Activated CD4-positive, alpha-beta T cell treated with anti-CD3 and anti-CD28 coated beads, Interleukin-2, amount 50 U/mL, for 16 hours (primary cell): ENCODE measurements around the gene DPF3.
A peak's percentile ranks its signal among the peaks of the same experiment; 100 is the strongest.

Experiments
- DNase-seq: peaks from one replicate; pipeline ENCODE4 v3.0.0-alpha.2; 2020

DPF3 gene

DNA sequence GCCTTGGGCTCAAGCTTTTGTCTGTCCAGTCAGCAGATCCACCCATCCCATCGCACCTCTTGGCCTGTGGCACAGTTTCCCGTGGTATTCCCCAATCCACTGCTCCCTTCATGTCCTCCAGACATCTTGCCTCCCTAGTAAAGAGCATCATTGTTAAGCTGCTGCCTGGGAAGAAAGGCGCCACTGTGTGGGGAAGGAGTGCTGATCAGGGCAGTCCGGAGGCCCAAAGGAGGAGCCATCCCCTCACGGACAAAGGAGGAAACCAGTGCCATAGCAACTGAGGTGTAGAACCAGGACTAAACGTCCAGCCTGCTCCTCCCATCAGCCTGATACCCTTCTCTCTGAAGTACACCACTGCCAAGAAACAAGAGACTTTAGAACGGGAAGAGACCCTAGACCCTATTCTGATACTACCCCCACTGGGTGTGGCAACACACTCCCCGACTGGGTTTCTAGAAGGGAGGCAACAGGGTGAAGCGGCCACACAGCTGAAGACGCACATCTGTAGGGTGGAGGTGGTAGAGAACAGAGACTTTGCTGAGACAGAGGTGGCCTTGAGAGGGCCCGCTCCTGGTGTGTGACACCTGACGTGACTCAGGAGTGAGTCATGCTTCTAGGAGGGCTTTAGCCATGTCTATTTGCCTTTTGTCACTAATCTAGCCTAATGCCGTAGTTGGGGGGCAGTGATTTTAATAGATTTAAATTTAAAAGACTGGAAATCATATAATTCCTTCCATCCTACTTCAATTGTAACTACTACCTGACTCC lies 185.0 kb downstream of the DPF3 start:
- no peak for DNase-seq

GRCh38 chr14:72708222-72708621 lies 185.7 kb downstream of the DPF3 start:
- DNase-seq = no peak

- DNase-seq = peak; percentile 58
Observed at GRCh38 chr14:72706485-72706884, 187.4 kb downstream of the DPF3 start.

- no peak for DNase-seq
Observed at GRCh38 chr14:72704502-72704901, 189.4 kb downstream of the DPF3 start.

- no peak for DNase-seq
Observed at GRCh38 chr14:72701605-72702004, 192.3 kb downstream of the DPF3 start.

DNA sequence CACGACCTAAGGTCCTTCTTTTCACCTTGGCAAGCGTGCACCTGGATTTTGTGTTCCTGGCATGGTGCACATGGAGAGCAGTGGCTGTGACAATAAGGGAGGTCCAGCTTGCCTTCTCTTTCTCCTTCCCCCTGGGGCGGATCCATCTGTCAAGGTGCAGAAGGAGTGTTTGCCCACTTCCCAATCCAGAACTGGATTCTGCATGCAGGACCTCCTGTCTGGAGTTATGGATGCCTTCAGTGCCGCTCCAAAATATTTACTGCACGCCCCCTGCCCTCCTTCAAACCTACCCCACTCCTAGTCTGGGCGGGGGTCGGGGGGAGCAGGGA lies 192.7 kb downstream of the DPF3 start:
- no peak for DNase-seq

GRCh38 chr14:72700338-72701236 lies 193.3 kb downstream of the DPF3 start:
- DNase-seq = no peak

- peak; percentile 5 for DNase-seq
Observed at GRCh38 chr14:72699852-72700257, 194.0 kb downstream of the DPF3 start.

DNA sequence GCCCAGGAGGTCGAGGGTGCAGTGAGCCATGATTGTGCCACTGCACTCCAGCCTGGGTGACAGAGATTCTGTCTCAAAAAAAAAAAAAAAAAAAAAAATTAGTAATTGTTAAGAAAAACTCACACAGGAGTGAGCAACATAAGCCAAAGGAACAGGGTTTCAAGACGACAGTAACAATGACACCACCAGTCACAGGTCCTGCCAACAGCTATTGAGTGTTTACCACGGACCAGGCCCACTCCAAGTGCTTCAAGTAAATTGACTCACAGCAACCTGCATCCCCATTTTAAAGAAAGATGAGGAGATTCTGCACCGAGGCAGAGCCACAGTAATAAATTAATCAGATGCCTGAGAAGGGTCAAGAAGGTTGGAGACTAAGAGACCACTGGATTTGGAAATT lies 194.5 kb downstream of the DPF3 start:
- DNase-seq = peak; percentile 6

DNA sequence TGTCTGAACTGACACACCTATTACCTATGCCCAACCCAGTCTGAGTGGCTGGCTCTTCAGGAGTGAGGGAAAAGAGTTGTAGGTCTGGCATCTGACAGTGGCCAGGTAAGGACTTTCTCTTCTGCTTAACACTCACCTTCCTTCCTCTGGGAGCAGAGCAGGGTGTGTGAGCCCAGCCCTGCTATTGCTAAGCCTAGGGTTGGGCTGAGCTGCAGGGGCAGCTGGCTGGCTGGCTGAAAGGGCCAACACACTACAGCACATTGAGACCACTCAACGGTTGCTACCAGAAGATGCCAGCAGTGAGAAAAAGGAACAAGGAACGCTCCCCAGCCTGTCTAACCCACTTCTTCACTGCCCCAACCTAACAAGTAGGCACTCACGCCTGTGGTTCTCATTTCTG lies 201.2 kb downstream of the DPF3 start:
- no peak for DNase-seq

DNA sequence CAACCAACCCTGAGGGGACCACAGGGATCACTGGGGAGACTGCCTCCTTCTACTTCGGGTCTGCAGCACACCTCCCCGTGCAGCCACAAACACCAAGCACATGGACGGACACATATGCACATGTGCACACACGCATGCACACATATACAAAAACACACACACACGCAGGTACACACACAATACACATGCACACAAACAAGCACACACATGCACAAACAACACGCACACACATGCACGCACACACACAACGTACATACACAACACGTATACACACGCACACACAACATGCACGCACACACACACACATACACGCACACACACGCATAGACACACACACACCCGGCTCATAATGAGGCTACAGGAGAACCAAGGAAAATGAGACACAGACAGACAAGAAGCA lies 203.6 kb downstream of the DPF3 start:
- DNase-seq = no peak

DNA sequence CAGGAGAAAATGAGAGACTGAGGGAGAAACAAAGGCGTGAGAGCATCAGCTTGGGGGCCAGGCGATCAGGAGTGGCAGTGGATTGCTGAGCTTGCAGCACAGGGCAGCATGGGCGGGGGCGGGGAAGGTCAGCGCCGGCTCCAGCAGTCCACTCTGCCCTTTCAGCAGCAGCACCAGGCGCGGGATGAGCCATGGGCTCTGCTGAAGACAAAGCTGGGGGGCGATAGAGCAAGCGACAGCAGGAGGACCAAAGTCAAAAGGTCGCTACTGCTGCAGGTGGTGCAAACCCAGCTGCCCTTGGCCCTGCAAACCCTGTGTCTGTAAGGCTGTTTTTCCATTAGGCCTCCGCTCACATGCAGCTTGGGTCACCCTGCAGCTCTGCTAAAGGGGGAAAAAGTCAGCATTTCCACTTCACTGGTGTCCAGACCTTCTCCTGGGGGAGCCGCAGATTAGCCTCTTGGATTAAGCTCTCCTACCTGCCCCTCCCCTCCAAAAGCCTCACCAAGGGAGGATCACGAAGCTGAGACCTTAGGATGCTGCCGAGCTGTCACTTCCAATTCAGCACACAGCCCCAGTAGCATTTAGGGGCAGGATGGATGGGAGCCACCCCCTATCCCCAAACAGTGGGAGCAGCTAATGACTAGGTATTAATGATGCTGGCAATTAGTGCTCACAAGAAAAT lies 204.8 kb downstream of the DPF3 start:
- DNase-seq = no peak

DNA sequence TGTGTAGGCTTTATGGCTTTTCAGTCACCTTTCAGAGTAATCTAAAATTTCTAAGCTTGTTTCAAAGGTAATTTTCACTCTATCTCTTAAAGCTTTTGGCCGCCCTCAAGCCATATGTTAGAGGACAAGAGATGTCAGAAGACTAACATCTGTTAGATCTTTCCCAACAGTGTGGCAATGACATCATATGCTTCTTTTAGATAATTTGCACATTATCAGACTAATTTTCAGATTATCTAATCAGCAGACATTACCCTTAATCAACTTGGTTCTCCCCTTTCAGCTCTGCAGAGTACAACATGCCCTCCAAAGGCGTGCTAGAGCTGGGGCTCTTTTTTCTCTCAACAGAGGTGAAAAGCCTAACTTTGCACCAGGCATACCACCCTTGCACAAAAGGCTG lies 207.1 kb downstream of the DPF3 start:
- DNase-seq = no peak

DNA sequence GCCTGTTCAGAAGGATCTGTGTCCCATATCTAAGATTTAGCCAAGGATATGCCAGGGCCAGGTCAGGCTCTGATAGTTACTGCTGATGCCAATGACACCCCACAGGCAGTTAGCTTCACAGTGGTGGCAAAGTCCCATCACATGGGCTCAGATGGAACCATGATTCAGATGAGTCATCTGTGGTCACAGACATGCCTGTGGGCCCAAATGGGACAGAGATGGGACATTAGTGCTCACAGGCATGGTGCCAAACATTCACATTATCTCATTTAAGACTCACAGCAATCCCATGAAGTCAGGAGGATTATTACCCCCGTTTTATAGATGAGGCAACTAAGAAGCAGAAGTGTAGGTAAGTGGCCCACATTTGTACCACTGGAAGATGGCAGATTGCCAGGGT lies 207.8 kb downstream of the DPF3 start:
- no peak for DNase-seq

- no peak for DNase-seq
Observed at GRCh38 chr14:72685456-72685855, 208.4 kb downstream of the DPF3 start.

DNA sequence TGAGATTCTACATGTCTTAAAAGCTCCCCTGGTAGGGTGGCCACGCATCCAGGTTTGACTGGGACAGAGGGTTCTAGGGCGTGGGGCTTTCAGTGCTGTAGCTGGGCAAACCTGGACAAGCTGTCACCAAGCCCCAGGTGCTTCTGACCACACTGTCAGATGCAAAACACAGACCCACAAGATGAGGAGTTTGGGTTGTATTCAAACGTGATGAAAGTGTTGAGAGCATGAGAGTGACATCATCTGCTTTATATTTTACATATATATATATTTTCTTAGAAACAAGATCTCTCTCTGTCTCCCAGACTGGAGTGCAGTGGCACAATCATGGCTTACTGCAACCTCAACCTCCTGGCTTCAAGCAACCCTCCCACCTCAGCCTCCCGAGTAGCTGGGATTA lies 210.1 kb downstream of the DPF3 start:
- DNase-seq = no peak

DNA sequence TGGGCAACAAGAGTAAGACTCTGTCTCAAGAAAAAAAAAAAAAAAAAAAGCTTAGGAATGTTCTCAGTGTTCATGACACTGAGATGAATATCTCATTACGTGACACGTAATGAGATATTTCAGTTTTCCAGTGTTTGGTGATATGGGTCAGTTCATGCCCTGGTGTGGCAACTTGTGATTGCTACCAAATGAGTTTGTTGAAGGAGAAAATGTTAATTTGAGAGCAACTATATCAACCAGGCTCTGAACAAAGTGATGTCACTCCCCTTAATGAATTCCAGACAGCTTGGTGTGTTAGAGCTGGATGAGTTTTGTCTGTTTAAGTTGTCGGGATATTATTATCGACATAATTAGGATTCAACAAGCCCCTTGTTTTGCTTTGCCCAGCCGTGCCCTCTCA lies 211.7 kb downstream of the DPF3 start:
- no peak for DNase-seq

DNA sequence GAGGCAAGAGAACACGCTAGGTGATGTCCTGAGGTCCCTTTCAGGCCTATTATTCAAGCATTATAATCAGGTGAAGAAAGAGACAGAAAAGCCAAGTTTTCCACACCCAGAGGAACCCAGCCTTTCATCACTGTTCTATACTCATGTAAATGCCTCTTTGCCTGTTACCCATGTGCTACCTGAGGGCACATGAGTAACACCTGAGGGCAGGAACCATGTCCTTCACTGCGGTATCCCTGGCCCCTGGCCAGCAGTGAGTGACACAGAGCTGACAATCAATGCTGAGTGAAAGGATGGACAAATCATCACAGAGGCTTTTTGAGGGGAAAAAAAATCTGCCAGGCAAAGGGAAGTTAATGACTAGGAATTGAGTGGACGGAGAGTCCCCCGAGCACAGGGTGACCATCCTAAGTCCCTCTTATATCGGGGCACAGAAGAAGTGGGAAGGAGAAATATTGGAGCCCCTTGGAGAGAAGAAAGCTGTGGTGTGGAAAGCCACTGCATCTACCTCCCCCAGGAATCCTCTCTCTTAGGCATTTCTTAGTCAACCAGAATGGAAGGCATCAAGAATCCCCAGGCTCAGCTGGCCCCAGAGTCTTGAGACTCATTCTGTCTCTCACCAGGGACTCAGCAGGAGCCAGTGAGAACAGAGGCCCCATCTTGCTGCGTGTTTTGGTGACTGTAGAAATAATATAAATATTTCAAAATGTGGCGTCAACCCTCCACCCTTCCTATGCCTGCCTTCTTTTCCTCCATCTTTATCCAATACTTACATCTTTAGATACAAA lies 212.9 kb downstream of the DPF3 start:
- DNase-seq = no peak

DNA sequence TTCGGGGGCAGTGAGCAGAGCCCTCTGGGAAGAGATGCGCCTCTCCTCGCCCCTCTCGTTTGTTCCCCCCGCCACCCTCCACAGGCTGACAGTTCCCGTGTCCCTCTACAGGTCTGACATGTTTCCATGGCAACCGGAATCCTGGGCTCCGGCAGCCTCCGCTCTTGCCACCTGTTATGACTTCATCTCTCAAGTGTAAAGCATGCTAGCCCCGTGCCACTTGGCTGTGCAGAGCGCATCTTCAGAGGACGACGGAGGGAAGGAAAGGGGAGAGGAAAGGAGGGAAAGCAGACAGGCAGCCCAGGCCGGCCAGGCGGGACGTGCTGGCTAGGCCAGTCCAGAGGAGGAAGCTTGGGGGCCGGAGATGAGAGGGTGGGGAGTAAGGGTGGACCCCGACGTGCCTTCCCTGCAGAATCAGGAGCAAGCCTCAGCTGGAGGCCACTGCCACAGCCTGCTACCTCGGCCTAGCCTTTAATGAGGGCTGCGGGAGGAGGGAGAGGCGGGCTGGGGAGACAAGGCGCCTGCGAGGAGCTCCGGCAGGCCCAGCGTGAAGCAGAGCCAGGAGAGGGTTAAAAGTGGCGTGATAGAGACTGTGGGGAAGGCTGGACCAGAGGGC lies 214.3 kb downstream of the DPF3 start:
- no peak for DNase-seq

DNA sequence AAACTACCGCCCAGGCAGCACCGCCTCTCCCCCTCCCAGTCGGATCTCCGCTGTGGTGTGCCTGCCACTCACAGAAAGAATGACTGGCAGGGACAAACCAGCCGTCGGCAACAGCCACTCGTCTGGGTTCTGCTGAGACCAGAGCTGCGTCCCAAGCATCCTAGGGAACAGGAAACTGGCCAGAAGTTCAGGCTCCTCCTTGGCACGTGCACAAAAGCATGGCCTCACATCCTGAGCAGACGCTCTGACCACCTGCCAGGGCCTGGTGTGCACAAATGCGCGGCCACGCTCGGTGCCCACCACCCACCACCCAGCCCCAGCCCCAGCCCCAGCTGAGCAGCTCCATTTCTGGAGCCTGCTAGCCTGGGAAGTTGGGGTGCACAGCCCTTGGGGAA lies 214.8 kb downstream of the DPF3 start:
- no peak for DNase-seq

DNA sequence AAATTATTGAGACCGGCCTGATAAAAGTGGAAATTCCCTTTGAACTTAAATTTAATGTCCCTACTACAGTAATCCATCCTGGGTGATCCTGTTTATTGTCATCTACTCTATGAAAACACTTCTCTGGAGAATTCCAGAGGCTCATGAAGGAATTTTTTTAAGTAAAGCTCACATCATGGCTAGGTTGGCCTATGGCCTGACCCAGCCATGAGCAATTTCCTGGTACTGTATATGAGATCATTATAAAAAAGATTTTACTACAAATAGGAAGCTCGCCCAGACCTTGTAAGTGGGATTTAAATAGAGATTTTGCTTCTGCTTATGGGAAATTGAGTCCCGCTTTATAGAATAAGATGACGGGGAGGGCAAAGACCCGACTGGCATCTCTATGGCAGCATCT lies 215.5 kb downstream of the DPF3 start:
- DNase-seq = no peak

- no peak for DNase-seq
Observed at GRCh38 chr14:72677664-72678063, 216.2 kb downstream of the DPF3 start.

DNA sequence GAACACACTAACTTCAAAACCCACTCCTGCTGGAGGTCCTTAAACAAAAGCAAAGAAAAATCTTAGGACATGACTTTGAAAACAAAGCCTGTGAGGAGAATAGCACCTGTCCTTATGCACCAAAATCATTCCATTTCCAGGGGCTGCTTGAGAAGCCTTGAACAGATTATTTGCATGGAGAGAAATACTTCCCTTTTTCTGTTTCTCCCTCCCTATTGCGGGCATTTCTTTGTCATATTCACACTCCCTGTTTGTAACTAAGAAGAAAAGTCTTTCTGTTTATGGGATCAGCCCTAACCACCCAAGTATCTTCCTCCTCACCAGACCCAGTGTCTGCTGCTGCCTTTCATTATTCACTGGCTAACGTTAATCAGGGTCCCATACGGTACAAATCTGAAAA lies 218.8 kb downstream of the DPF3 start:
- DNase-seq = no peak
